A673 (cell line): Measurements from ENCODE around the gene C8B. TPM values are rescaled to one million over a fixed set of nuclear protein-coding genes. Genes with fewer than 3 reads are reported as not detected.

ENCODE experiments used
- BruUV-seq: library from RNA; stranded (reverse); fragments of 400-500 nt; replicated peaks from 2 replicates; lab custom pipeline; 2021; lab: Mats Ljungman, UMichigan
- CTCF ChIA-PET: fragments of 300-600 bp; sonication (Branson Sonifier 250); formaldehyde crosslinking; loops from one replicate; lab custom pipeline; 2022; ENCODE audit warnings: antibody characterized with exemption; lab: Charles Lee
- POLR2A ChIA-PET: fragments of 300-600 bp; sonication (Branson Sonifier 250); formaldehyde crosslinking; loops from one replicate; lab custom pipeline; 2022; ENCODE audit warnings: antibody characterized with exemption; ENCODE audit not compliant: low non-redundant PET; lab: Charles Lee
- DNase-seq: peaks from one replicate; pipeline ENCODE4 v3.0.0-alpha.2; 2015; ENCODE audit warnings: low spot score
- H3K27ac ChIP-seq: fragments of 200-600 bp; sonication (generic); 2 replicates; pipeline ENCODE4 v1.5.1; 2016; ENCODE audit warnings: mixed run types, low read depth, mild to moderate bottlenecking, mixed read lengths, antibody characterized with exemption, low read length; ENCODE audit not compliant: poor library complexity, severe bottlenecking
- H3K27me3 ChIP-seq: fragments of 200-600 bp; sonication (generic); replicated peaks from 2 replicates; pipeline ENCODE4 v1.6.1; 2017; ENCODE audit warnings: mixed run types, low read depth, mild to moderate bottlenecking, mixed read lengths, antibody characterized with exemption, low read length; ENCODE audit not compliant: insufficient read depth, poor library complexity
- H3K36me3 ChIP-seq: fragments of 200-600 bp; sonication (generic); 2 replicates; pipeline ENCODE4 v1.6.1; 2016; ENCODE audit warnings: mixed run types, mild to moderate bottlenecking, mixed read lengths, antibody characterized with exemption, low read length; ENCODE audit not compliant: insufficient read depth, poor library complexity, severe bottlenecking
- H3K4me1 ChIP-seq: fragments of 200-600 bp; sonication (generic); 2 replicates; pipeline ENCODE4 v1.6.1; 2017; ENCODE audit warnings: mixed run types, mild to moderate bottlenecking, mixed read lengths, antibody characterized with exemption, low read length; ENCODE audit not compliant: insufficient read depth, poor library complexity, severe bottlenecking
- H3K4me3 ChIP-seq: fragments of 200-600 bp; sonication (generic); 2 replicates; pipeline ENCODE4 v1.5.1; 2016; ENCODE audit warnings: low read depth, mixed run types, mild to moderate bottlenecking, mixed read lengths, low read length; ENCODE audit not compliant: poor library complexity, severe bottlenecking
- H3K9me3 ChIP-seq: fragments of 200-600 bp; sonication (generic); 2 replicates; pipeline ENCODE4 v1.6.1; 2016; ENCODE audit warnings: mixed run types, low read depth, mild to moderate bottlenecking, mixed read lengths, antibody characterized with exemption, low read length; ENCODE audit not compliant: poor library complexity, severe bottlenecking
- CTCF ChIP-seq: fragments of 300-800, 200-600 bp; sonication (generic); conservative IDR thresholded peaks from 2 replicates; pipeline ENCODE4 v1.5.1; 2017; ENCODE audit warnings: low read depth, mild to moderate bottlenecking, antibody characterized with exemption, low read length, moderate library complexity, mixed read lengths
- EZH2 ChIP-seq: fragments of 200-600 bp; sonication (generic); IDR thresholded peaks from 2 replicates; pipeline ENCODE4 v1.6.1; 2017; ENCODE audit warnings: borderline replicate concordance, low read depth, mild to moderate bottlenecking, mixed read lengths, antibody characterized with exemption, low read length; ENCODE audit not compliant: poor library complexity, severe bottlenecking
- intact Hi-C: fragments of 100-400 bp; cut with micrococcal nuclease; formaldehyde crosslinking; loops from one replicate; pipeline ENCODE4 v1.10.0; 2022; ENCODE audit not compliant: unreplicated experiment
- total RNA-seq: library from RNA; stranded (reverse); gene quantifications from 2 replicates; pipeline ENCODE4 v1.2.3, GENCODE V29; 2021

The C8B gene
- total RNA-seq, 1 experiment from 2014 or later: 0.39 TPM

GRCh38 chr1:56931686-56932085, 34.1 kb downstream of the C8B start:
- no peak for DNase-seq
- no TSS peak for BruUV-seq
- Histone ChIP-seq H3K27me3 (no peaks in the 10 kb centered on the region), H3K27ac (no peak overlapping the region), H3K4me1 (peaks cover 11% of the 10 kb centered on the region), H3K4me3 (no peak overlapping the region), H3K9me3 (no peaks in the 10 kb centered on the region), H3K36me3 (no peaks in the 10 kb centered on the region)
- ChIA-PET CTCF (no interaction called here), POLR2A (no interaction called here)
- intact Hi-C loops: no loop called here
- TF ChIP-seq EZH2 (no peak), CTCF (no peak)

- CTCF ChIA-PET: no interaction called here
- peak; percentile 33 for DNase-seq
- Histone ChIP-seq H3K36me3 (no peaks in the 10 kb centered on the region), H3K4me3 (no peak overlapping the region), H3K27ac (no peak overlapping the region), H3K9me3 (no peaks in the 10 kb centered on the region), H3K4me1 (peaks cover 11% of the 10 kb centered on the region), H3K27me3 (no peaks in the 10 kb centered on the region)
- intact Hi-C loops: no loop called here
- BruUV-seq: no TSS peak
- POLR2A ChIA-PET: no interaction called here
- no peak for TF ChIP-seq CTCF
These were observed 34.6 kb downstream of the C8B start for GRCh38 chr1:56931211-56931610.

- Histone ChIP-seq H3K4me3 (no peak overlapping the region), H3K36me3 (no peaks in the 10 kb centered on the region), H3K4me1 (peaks cover 8% of the 10 kb centered on the region), H3K9me3 (no peaks in the 10 kb centered on the region), H3K27ac (no peak overlapping the region), H3K27me3 (no peaks in the 10 kb centered on the region)
- TF ChIP-seq EZH2 (no peak), CTCF (no peak)
- ChIA-PET CTCF (no interaction called here), POLR2A (no interaction called here)
- no peak for DNase-seq
- no TSS peak for BruUV-seq
- intact Hi-C loops: no loop called here
These were observed 36.3 kb downstream of the C8B start for GRCh38 chr1:56929492-56929891.
